PC-9 (cell line): ENCODE results near the gene NCOA3.

ENCODE experiments used
- CTCF ChIP-seq: fragments of 200-600 bp; sonication (generic); conservative IDR thresholded peaks from 2 replicates; pipeline ENCODE4 v1.6.1; 2017; ENCODE audit warnings: mixed run types, antibody characterized with exemption, mild to moderate bottlenecking, moderate library complexity
- EZH2 ChIP-seq: fragments of 200-600 bp; sonication (generic); IDR thresholded peaks from 2 replicates; pipeline ENCODE4 v1.8.0; 2017; ENCODE audit warnings: antibody characterized with exemption, low read depth

- TF ChIP-seq CTCF (no peak), EZH2 (no peak)
These were observed 7.8 kb upstream of the NCOA3 start for GRCh38 chr20:47493963-47494293.
